ENCODE measurements around the gene NINL. TPM values are rescaled to one million over a fixed set of nuclear protein-coding genes. Genes with fewer than 3 reads are reported as not detected.

The NINL gene
- total and polyA plus RNA-seq, 2 of the 8 experiments (the other 6 are each of a cell fraction or from before 2014, with no cell fraction given) = 15.3 to 30.0 TPM

GRCh38 chr20:25567286-25567685, 18.0 kb downstream of the NINL start (continued):
- TF ChIP-seq ATF2 (IDR thresholded peaks at IDR 0.05; ENCODE audit: low read length) (no peak), RFX5 (IDR thresholded peaks at IDR 0.05; ENCODE audit: borderline replicate concordance, low read depth, low read length) (no peak)
